IMR-90 (cell line): ENCODE measurements around the gene SLC27A1. TPM values are rescaled to one million over a fixed set of nuclear protein-coding genes. Genes with fewer than 3 reads are reported as not detected.

Experiments used
- ATAC-seq: fragments of 200-7000 bp; cut with Tn5 transposase; 2 replicates; pipeline ENCODE4 v1.9.1; 2020; ENCODE audit warnings: low read depth, mild to moderate bottlenecking, moderate library complexity
- BruUV-seq: library from RNA; stranded (reverse); fragments of 400-500 nt; replicated peaks from 2 replicates; lab custom pipeline; 2021; lab: Mats Ljungman, UMichigan
- CTCF ChIA-PET: fragments of 300-600 bp; formaldehyde crosslinking; extraction: SDS; loops from one replicate; lab custom pipeline; 2021; ENCODE audit warnings: antibody characterized with exemption; lab: Yijun Ruan, JAX
- POLR2A ChIA-PET: fragments of 300-600 bp; sonication (Branson Sonifier 250); formaldehyde crosslinking; loops from one replicate; lab custom pipeline; 2022; ENCODE audit warnings: antibody characterized with exemption; ENCODE audit not compliant: unreplicated experiment; lab: Charles Lee
- DNase-seq: peaks from one replicate; pipeline ENCODE4 v3.0.0; 2013
- H2AFZ ChIP-seq: replicated peaks from 2 replicates; pipeline ENCODE3; 2013; ENCODE audit warnings: low read length, mild to moderate bottlenecking; ENCODE audit not compliant: poor library complexity
- H2AK5ac ChIP-seq: 2 replicates; pipeline ENCODE4 v1.6.1; 2013; ENCODE audit warnings: low read depth, low read length, inconsistent platforms
- H2AK9ac ChIP-seq: replicated peaks from 2 replicates; pipeline ENCODE3; 2013; ENCODE audit warnings: mild to moderate bottlenecking, low read depth, low read length, moderate library complexity; ENCODE audit not compliant: poor library complexity
- H2BK120ac ChIP-seq: 2 replicates; pipeline ENCODE4 v1.6.1; 2013; ENCODE audit warnings: low read depth, low read length, inconsistent platforms
- H2BK15ac ChIP-seq: 3 replicates; pipeline ENCODE4 v1.6.1; 2013; ENCODE audit warnings: low read depth, low read length, inconsistent platforms
- H2BK20ac ChIP-seq: 2 replicates; pipeline ENCODE4 v1.6.1; 2013; ENCODE audit warnings: low read depth, mild to moderate bottlenecking, inconsistent platforms, low read length, moderate library complexity
- H2BK5ac ChIP-seq: 2 replicates; pipeline ENCODE4 v1.6.1; 2013; ENCODE audit warnings: mild to moderate bottlenecking, low read depth, low read length, inconsistent platforms; ENCODE audit not compliant: poor library complexity, severe bottlenecking
- H3K14ac ChIP-seq: replicated peaks from 2 replicates; pipeline ENCODE4 v1.6.1; 2013; ENCODE audit warnings: low read depth, low read length, inconsistent platforms
- H3K18ac ChIP-seq: 2 replicates; pipeline ENCODE4 v1.6.1; 2013; ENCODE audit warnings: low read depth, low read length, control low read depth
- H3K23ac ChIP-seq: 2 replicates; pipeline ENCODE4 v1.6.1; 2013; ENCODE audit warnings: low read depth, low read length, inconsistent platforms
- H3K27ac ChIP-seq: 2 replicates; pipeline ENCODE4 v1.5.1; 2013; ENCODE audit warnings: mild to moderate bottlenecking, control low read depth, low read length; ENCODE audit not compliant: insufficient read depth
- H3K27me3 ChIP-seq: 2 replicates; pipeline ENCODE4 v1.6.1; 2013; ENCODE audit warnings: low read length; ENCODE audit not compliant: control insufficient read depth, insufficient read depth
- H3K36me3 ChIP-seq: 2 replicates; pipeline ENCODE4 v1.6.1; 2013; ENCODE audit warnings: low read length, mixed read lengths; ENCODE audit not compliant: control insufficient read depth, insufficient read depth
- H3K4ac ChIP-seq: 2 replicates; pipeline ENCODE4 v1.6.1; 2013; ENCODE audit warnings: low read depth, low read length, inconsistent platforms
- H3K4me1 ChIP-seq: 2 replicates; pipeline ENCODE4 v1.6.1; 2013; ENCODE audit warnings: low read length, mixed read lengths; ENCODE audit not compliant: control insufficient read depth, insufficient read depth
- H3K4me2 ChIP-seq: 2 replicates; pipeline ENCODE4 v1.6.1; 2013; ENCODE audit warnings: low read depth, mild to moderate bottlenecking, control low read depth, low read length, moderate library complexity
- H3K4me3 ChIP-seq: 2 replicates; pipeline ENCODE4 v1.5.1; 2013; ENCODE audit warnings: low read depth, mild to moderate bottlenecking, control low read depth, low read length, moderate library complexity; ENCODE audit not compliant: insufficient read depth
- H3K56ac ChIP-seq: 2 replicates; pipeline ENCODE4 v1.6.1; 2013; ENCODE audit warnings: low read length, inconsistent platforms; ENCODE audit not compliant: insufficient read depth; ENCODE audit errors: extremely low read depth
- H3K79me1 ChIP-seq, 2 experiments: 2 replicates each; pipeline ENCODE4 v1.6.1; 2013; ENCODE audit warnings: low read length in 2 of 2, inconsistent platforms in 1 of 2, low read depth in 1 of 2
- H3K9ac ChIP-seq: 2 replicates; pipeline ENCODE4 v1.6.1; 2013; ENCODE audit warnings: low read depth, low read length, control low read depth
- H3K9me1 ChIP-seq: 2 replicates; pipeline ENCODE4 v1.6.1; 2013; ENCODE audit warnings: low read length, inconsistent platforms; ENCODE audit not compliant: insufficient read depth
- H3K9me3 ChIP-seq: 2 replicates; pipeline ENCODE4 v1.6.1; 2013; ENCODE audit warnings: low read length; ENCODE audit not compliant: control insufficient read depth, insufficient read depth
- H4K20me1 ChIP-seq: 2 replicates; pipeline ENCODE4 v1.6.1; 2013; ENCODE audit warnings: low read length, inconsistent platforms; ENCODE audit not compliant: insufficient read depth
- H4K5ac ChIP-seq: 2 replicates; pipeline ENCODE4 v1.6.1; 2013; ENCODE audit warnings: mild to moderate bottlenecking, low read depth, low read length, control low read depth
- H4K8ac ChIP-seq, 2 experiments: 2 replicates each; pipeline ENCODE4 v1.6.1; 2013; ENCODE audit warnings: low read depth in 2 of 2, low read length in 2 of 2, control low read depth in 1 of 2, inconsistent platforms in 1 of 2
- H4K91ac ChIP-seq: 2 replicates; pipeline ENCODE4 v1.6.1; 2013; ENCODE audit warnings: low read depth, low read length, inconsistent platforms; ENCODE audit not compliant: insufficient read depth
- FOS ChIP-seq: fragments of 150-350 bp; IDR thresholded peaks from 2 replicates; pipeline ENCODE4 v1.6.1; 2016; ENCODE audit warnings: low read depth, low read length
- MXI1 ChIP-seq: IDR thresholded peaks from 2 replicates; pipeline ENCODE4 v1.6.1; 2012; ENCODE audit warnings: low read depth, mild to moderate bottlenecking, low read length, moderate library complexity, borderline replicate concordance
- WGBS, 2 experiments: methylation state at CpG; one replicate each; pipeline versions ENCODE4 v1.1.5 to v1.1.7; 2013; ENCODE audit warnings: missing lambda C conversion rate in 2 of 2; ENCODE audit not compliant: insufficient read length in 1 of 2; ENCODE audit errors: extremely low coverage in 2 of 2; 5-methylcytosine and 5-hydroxymethylcytosine counted together
- dilution Hi-C: fragments of 300-500 bp; cut with HindIII; formaldehyde crosslinking; loops from one replicate; pipeline ENCODE4 v1.14.3; 2018; ENCODE audit warnings: low sequenced_read_pairs; ENCODE audit not compliant: unreplicated experiment
- in situ Hi-C: fragments of 300-500 bp; cut with MboI; formaldehyde crosslinking; loops from 3 replicates; pipeline ENCODE4 v1.14.3; 2019; ENCODE audit warnings: low sequenced_read_pairs, inconsistent platforms, mixed read lengths
- intact Hi-C: fragments of 100-400 bp; cut with micrococcal nuclease; formaldehyde crosslinking; loops from 2 replicates; pipeline ENCODE4 v1.10.0; 2022
- polyA plus RNA-seq, 3 experiments: library from polyadenylated mRNA; depleted of rRNA; stranded (reverse); fragments of >200 nt; gene quantifications; 2 replicates each; pipeline ENCODE4 v1.2.3, GENCODE V29; 2012; ENCODE audit warnings: low replicate concordance in 1 of 3
- total RNA-seq: library from RNA; depleted of rRNA; stranded (reverse); fragments of >200 nt; gene quantifications from 2 replicates; pipeline ENCODE4 v1.2.3, GENCODE V29; 2012
- TF ChIP-seq, protein P1 (sequence below): fragments of 150-350 bp; IDR thresholded peaks from 2 replicates; pipeline ENCODE4 v1.6.1; 2017; ENCODE audit warnings: mild to moderate bottlenecking, antibody characterized with exemption, low read length, low read depth

The SLC27A1 gene
- total and polyA plus RNA-seq, 2 of the 4 experiments (the other 2 are of a cell fraction) = 4.8 to 12.9 TPM

DNA sequence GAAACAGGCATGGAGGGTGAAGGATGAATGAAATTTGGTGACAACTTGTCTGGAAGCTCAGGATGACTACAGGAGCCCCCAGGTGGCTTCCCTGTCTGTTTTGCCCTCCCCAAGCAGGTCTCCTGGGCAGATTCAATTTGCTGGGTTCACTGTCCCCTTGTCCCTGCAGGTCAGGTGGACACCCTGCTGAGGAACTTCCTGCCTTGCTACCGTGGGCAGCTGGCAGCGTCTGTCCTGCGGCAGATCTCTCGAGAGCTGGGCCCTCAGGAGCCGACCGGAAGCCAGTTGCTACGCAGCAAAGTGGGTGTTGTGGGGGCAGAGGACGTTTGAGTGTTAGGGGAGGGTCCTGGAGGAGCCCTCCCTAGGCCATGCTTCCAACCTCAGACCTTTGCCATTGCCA is 60.3 kb downstream of the SLC27A1 start:
- no peak overlapping the region for H4K5ac ChIP-seq
- no TSS peak for BruUV-seq
- no peak overlapping the region for H3K4ac ChIP-seq
- H2AK9ac ChIP-seq = peak overlapping the region; percentile 65
- H4K8ac ChIP-seq = no peak overlapping the region
- peaks cover 11% of the 10 kb centered on the region for H3K9me3 ChIP-seq
- ATAC-seq = peak; percentile 54
- no peak overlapping the region for H3K23ac ChIP-seq
- no peak for DNase-seq
- in situ Hi-C loops (no loop called here), intact Hi-C loops (no loop called here), dilution Hi-C loops (no loop called here)
- no peak overlapping the region for H3K9ac ChIP-seq
- peak overlapping the region; percentile 68 for H2AFZ ChIP-seq
- peaks cover 6% of the 10 kb centered on the region; the same call in 1 of the 2 replicates for H3K27me3 ChIP-seq
- no peak overlapping the region for H2BK120ac ChIP-seq
- H3K56ac ChIP-seq = no peak overlapping the region
- H3K27ac ChIP-seq = no peak overlapping the region
- no peaks in the 10 kb centered on the region for H3K79me1 ChIP-seq
- CTCF ChIA-PET = interaction anchor here (0.8 kb wide), 1 partner anchor 18 kb away, joined by 4 read pairs; no protein-coding TSS in a partner anchor
- H2AK5ac ChIP-seq = no peak overlapping the region
- H4K91ac ChIP-seq = no peak overlapping the region
- H3K18ac ChIP-seq = no peak overlapping the region
- TF ChIP-seq FOS (no peak), MXI1 (no peak)
- TF ChIP-seq, protein P1, sequence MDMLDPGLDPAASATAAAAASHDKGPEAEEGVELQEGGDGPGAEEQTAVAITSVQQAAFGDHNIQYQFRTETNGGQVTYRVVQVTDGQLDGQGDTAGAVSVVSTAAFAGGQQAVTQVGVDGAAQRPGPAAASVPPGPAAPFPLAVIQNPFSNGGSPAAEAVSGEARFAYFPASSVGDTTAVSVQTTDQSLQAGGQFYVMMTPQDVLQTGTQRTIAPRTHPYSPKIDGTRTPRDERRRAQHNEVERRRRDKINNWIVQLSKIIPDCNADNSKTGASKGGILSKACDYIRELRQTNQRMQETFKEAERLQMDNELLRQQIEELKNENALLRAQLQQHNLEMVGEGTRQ = 0 out of 2 replicates have a peak, but pooled peaks have one; percentile 4
- peaks cover 3% of the 10 kb centered on the region; the same call in 1 of the 2 replicates for H3K9me1 ChIP-seq
- H3K14ac ChIP-seq = no peak overlapping the region
- H3K36me3 ChIP-seq = no peaks in the 10 kb centered on the region
- H2BK5ac ChIP-seq = no peak overlapping the region
- no peak overlapping the region for H2BK15ac ChIP-seq
- no CpG with 5 or more reads among the region's 8 CpGs for WGBS, 2 experiments
- H4K20me1 ChIP-seq = no peaks in the 10 kb centered on the region
- no peak overlapping the region for H2BK20ac ChIP-seq
- POLR2A ChIA-PET = no interaction called here
- 0 out of 2 replicates have a peak overlapping the region, but pooled peaks have one; percentile 5 for H3K4me2 ChIP-seq
- H3K4me3 ChIP-seq = no peak overlapping the region
- H3K4me1 ChIP-seq = peaks cover 2% of the 10 kb centered on the region; the same call in 1 of the 2 replicates
